ENCODE results near the gene KAT2A.

- TF ChIP-seq, protein P1, sequence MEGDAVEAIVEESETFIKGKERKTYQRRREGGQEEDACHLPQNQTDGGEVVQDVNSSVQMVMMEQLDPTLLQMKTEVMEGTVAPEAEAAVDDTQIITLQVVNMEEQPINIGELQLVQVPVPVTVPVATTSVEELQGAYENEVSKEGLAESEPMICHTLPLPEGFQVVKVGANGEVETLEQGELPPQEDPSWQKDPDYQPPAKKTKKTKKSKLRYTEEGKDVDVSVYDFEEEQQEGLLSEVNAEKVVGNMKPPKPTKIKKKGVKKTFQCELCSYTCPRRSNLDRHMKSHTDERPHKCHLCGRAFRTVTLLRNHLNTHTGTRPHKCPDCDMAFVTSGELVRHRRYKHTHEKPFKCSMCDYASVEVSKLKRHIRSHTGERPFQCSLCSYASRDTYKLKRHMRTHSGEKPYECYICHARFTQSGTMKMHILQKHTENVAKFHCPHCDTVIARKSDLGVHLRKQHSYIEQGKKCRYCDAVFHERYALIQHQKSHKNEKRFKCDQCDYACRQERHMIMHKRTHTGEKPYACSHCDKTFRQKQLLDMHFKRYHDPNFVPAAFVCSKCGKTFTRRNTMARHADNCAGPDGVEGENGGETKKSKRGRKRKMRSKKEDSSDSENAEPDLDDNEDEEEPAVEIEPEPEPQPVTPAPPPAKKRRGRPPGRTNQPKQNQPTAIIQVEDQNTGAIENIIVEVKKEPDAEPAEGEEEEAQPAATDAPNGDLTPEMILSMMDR (IDR thresholded peaks at IDR 0.05; ENCODE audit: low read depth, low read length) = no peak
- TF ChIP-seq EZH2phosphoT487 (IDR thresholded peaks at IDR 0.05; ENCODE audit: low read depth) = no peak
Observed at GRCh38 chr17:42087042-42087701, 34.0 kb downstream of the KAT2A start.
